Trophoblast cell (in vitro differentiated cells and primary cell): ENCODE results near the gene TFB1M.

ENCODE experiments used
- DNase-seq, 2 donors: peaks; one replicate each; pipeline ENCODE4 v3.0.0-alpha.2; 2016
- H2AFZ ChIP-seq: 2 replicates; pipeline ENCODE4 v1.6.1; 2013; ENCODE audit warnings: low read length, moderate library complexity, mild to moderate bottlenecking; ENCODE audit not compliant: insufficient read depth, poor library complexity
- H2AK5ac ChIP-seq: 2 replicates; pipeline ENCODE4 v1.6.1; 2013; ENCODE audit warnings: mild to moderate bottlenecking, low read length
- H2BK120ac ChIP-seq: 2 replicates; pipeline ENCODE4 v1.6.1; 2013; ENCODE audit warnings: low read length, mild to moderate bottlenecking, moderate library complexity; ENCODE audit not compliant: insufficient read depth, poor library complexity
- H2BK12ac ChIP-seq: 2 replicates; pipeline ENCODE4 v1.6.1; 2013; ENCODE audit warnings: mild to moderate bottlenecking, low read length, moderate library complexity
- H2BK5ac ChIP-seq: 2 replicates; pipeline ENCODE4 v1.6.1; 2013; ENCODE audit warnings: low read length, low read depth, moderate library complexity, mild to moderate bottlenecking; ENCODE audit not compliant: poor library complexity
- H3K14ac ChIP-seq: 2 replicates; pipeline ENCODE4 v1.6.1; 2013; ENCODE audit warnings: mild to moderate bottlenecking, low read length
- H3K18ac ChIP-seq: 2 replicates; pipeline ENCODE4 v1.6.1; 2013; ENCODE audit warnings: mild to moderate bottlenecking, low read length
- H3K23ac ChIP-seq: 2 replicates; pipeline ENCODE4 v1.6.1; 2013; ENCODE audit warnings: low read length
- H3K27ac ChIP-seq: 2 replicates; pipeline ENCODE4 v1.5.1; 2013; ENCODE audit warnings: low read depth, mild to moderate bottlenecking, inconsistent platforms, low read length, moderate library complexity
- H3K27me3 ChIP-seq: 2 replicates; pipeline ENCODE4 v1.6.1; 2013; ENCODE audit warnings: inconsistent platforms, mild to moderate bottlenecking, low read length, moderate library complexity; ENCODE audit not compliant: insufficient read depth
- H3K36me3 ChIP-seq, 2 experiments: 1 replicate in 1 of 2; 2 replicates in 1 of 2; pipeline ENCODE4 v1.6.1; 2013; ENCODE audit warnings: low read length in 2 of 2, mild to moderate bottlenecking in 2 of 2, moderate library complexity in 1 of 2; ENCODE audit not compliant: insufficient read depth in 2 of 2, control insufficient read depth in 1 of 2
- H3K4ac ChIP-seq: 2 replicates; pipeline ENCODE4 v1.6.1; 2013; ENCODE audit warnings: low read depth, mild to moderate bottlenecking, low read length, moderate library complexity
- H3K4me1 ChIP-seq, 2 experiments: 1 replicate in 1 of 2; 2 replicates in 1 of 2; pipeline ENCODE4 v1.6.1; 2013; ENCODE audit warnings: low read length in 2 of 2, mild to moderate bottlenecking in 2 of 2, moderate library complexity in 1 of 2; ENCODE audit not compliant: insufficient read depth in 2 of 2, control insufficient read depth in 1 of 2
- H3K4me2 ChIP-seq: 2 replicates; pipeline ENCODE4 v1.6.1; 2013; ENCODE audit warnings: inconsistent platforms, mild to moderate bottlenecking, low read length, moderate library complexity
- H3K4me3 ChIP-seq: 2 replicates; pipeline ENCODE4 v1.5.1; 2013; ENCODE audit warnings: mild to moderate bottlenecking, low read depth, low read length, inconsistent platforms
- H3K79me1 ChIP-seq: one replicate; pipeline ENCODE4 v1.6.1; 2013; ENCODE audit warnings: low read length
- H3K79me2 ChIP-seq: 2 replicates; pipeline ENCODE4 v1.6.1; 2013; ENCODE audit warnings: low read length, mild to moderate bottlenecking; ENCODE audit not compliant: control insufficient read depth, insufficient read depth, poor library complexity
- H3K9ac ChIP-seq: 2 replicates; pipeline ENCODE4 v1.6.1; 2013; ENCODE audit warnings: mild to moderate bottlenecking, low read length
- H3K9me3 ChIP-seq: 2 replicates; pipeline ENCODE4 v1.6.1; 2013; ENCODE audit warnings: low read depth, mild to moderate bottlenecking, control low read depth, inconsistent platforms, low read length; ENCODE audit not compliant: insufficient read depth
- H4K12ac ChIP-seq: 2 replicates; pipeline ENCODE4 v1.6.1; 2013; ENCODE audit warnings: low read depth, mild to moderate bottlenecking, low read length, moderate library complexity
- H4K8ac ChIP-seq: 2 replicates; pipeline ENCODE4 v1.6.1; 2013; ENCODE audit warnings: low read depth, mild to moderate bottlenecking, low read length, moderate library complexity
- H4K91ac ChIP-seq: one replicate; pipeline ENCODE4 v1.6.1; 2013; ENCODE audit warnings: low read depth, mild to moderate bottlenecking, low read length, moderate library complexity
- WGBS: extraction: QIAGEN DNeasy Blood & Tissue Kit; methylation state at CpG from one replicate; pipeline ENCODE4 v1.1.7; 2013; ENCODE audit warnings: missing lambda C conversion rate; ENCODE audit not compliant: insufficient read length, insufficient coverage; ENCODE audit errors: extremely low coverage; 5-methylcytosine and 5-hydroxymethylcytosine counted together

The TFB1M gene

GRCh38 chr6:155291291-155291690 lies 23.0 kb downstream of the TFB1M start:
- H4K8ac ChIP-seq, result no peak overlapping the region
- no peak overlapping the region for H4K12ac ChIP-seq
- H2BK120ac ChIP-seq, result no peak overlapping the region
- WGBS, result no CpG with 5 or more reads among the region's 3 CpGs
- no peak overlapping the region for H3K23ac ChIP-seq
- no peak overlapping the region for H3K18ac ChIP-seq
- no peak overlapping the region for H4K91ac ChIP-seq
- H3K36me3 ChIP-seq, result peaks cover 5 to 8% of the 10 kb centered on the region in 2 experiments
- H3K4me1 ChIP-seq, result peaks cover 0 to 1% of the 10 kb centered on the region in 2 experiments
- no peaks in the 10 kb centered on the region for H3K79me2 ChIP-seq
- H3K9me3 ChIP-seq, result no peaks in the 10 kb centered on the region
- no peak overlapping the region for H3K14ac ChIP-seq
- no peaks in the 10 kb centered on the region for H3K79me1 ChIP-seq
- H3K4me3 ChIP-seq, result no peak overlapping the region
- no peak overlapping the region for H2AK5ac ChIP-seq
- DNase-seq, result no peak
- H3K27ac ChIP-seq, result no peak overlapping the region
- H2BK5ac ChIP-seq, result no peak overlapping the region
- H2BK12ac ChIP-seq, result no peak overlapping the region
- no peak overlapping the region for H3K4ac ChIP-seq
- no peak overlapping the region for H2AFZ ChIP-seq
- no peak overlapping the region for H3K9ac ChIP-seq
- no peak overlapping the region for H3K4me2 ChIP-seq
- no peaks in the 10 kb centered on the region for H3K27me3 ChIP-seq

- H3K18ac ChIP-seq, result no peak overlapping the region
- no peak overlapping the region for H2BK5ac ChIP-seq
- H3K79me2 ChIP-seq, result no peaks in the 10 kb centered on the region
- no peaks in the 10 kb centered on the region for H3K9me3 ChIP-seq
- no peak overlapping the region for H2BK120ac ChIP-seq
- no peak overlapping the region for H3K14ac ChIP-seq
- H2AK5ac ChIP-seq, result no peak overlapping the region
- H2AFZ ChIP-seq, result no peak overlapping the region
- no peak overlapping the region for H4K12ac ChIP-seq
- WGBS, result no CpG with 5 or more reads among the region's 5 CpGs
- no peak overlapping the region for H3K4me2 ChIP-seq
- H2BK12ac ChIP-seq, result no peak overlapping the region
- peaks cover 5% of the 10 kb centered on the region in 2 experiments for H3K36me3 ChIP-seq
- no peak for DNase-seq
- no peak overlapping the region for H4K91ac ChIP-seq
- peaks cover 0 to 1% of the 10 kb centered on the region in 2 experiments for H3K4me1 ChIP-seq
- no peaks in the 10 kb centered on the region for H3K27me3 ChIP-seq
- H3K23ac ChIP-seq, result no peak overlapping the region
- H3K9ac ChIP-seq, result no peak overlapping the region
- no peak overlapping the region for H3K4ac ChIP-seq
- H3K27ac ChIP-seq, result no peak overlapping the region
- H3K79me1 ChIP-seq, result no peaks in the 10 kb centered on the region
- H3K4me3 ChIP-seq, result no peak overlapping the region
- H4K8ac ChIP-seq, result no peak overlapping the region
These were observed 23.8 kb downstream of the TFB1M start for GRCh38 chr6:155290491-155290890.

GRCh38 chr6:155287762-155288161 lies 26.5 kb downstream of the TFB1M start:
- H2BK12ac ChIP-seq, result no peak overlapping the region
- H4K12ac ChIP-seq, result no peak overlapping the region
- no peak overlapping the region for H2BK5ac ChIP-seq
- H3K4me3 ChIP-seq, result no peak overlapping the region
- no peaks in the 10 kb centered on the region for H3K79me2 ChIP-seq
- H3K4ac ChIP-seq, result no peak overlapping the region
- H2AFZ ChIP-seq, result no peak overlapping the region
- H3K36me3 ChIP-seq, result peaks cover 5 to 9% of the 10 kb centered on the region in 2 experiments
- H4K91ac ChIP-seq, result no peak overlapping the region
- no peak overlapping the region for H3K23ac ChIP-seq
- H3K9ac ChIP-seq, result no peak overlapping the region
- H3K9me3 ChIP-seq, result no peaks in the 10 kb centered on the region
- H3K18ac ChIP-seq, result no peak overlapping the region
- no peaks in the 10 kb centered on the region for H3K4me1 ChIP-seq
- no peak overlapping the region for H3K14ac ChIP-seq
- DNase-seq, result no peak
- no peak overlapping the region for H2AK5ac ChIP-seq
- no peak overlapping the region for H3K4me2 ChIP-seq
- no peak overlapping the region for H3K27ac ChIP-seq
- no peaks in the 10 kb centered on the region for H3K27me3 ChIP-seq
- H3K79me1 ChIP-seq, result no peaks in the 10 kb centered on the region
- WGBS, result no CpG with 5 or more reads among the region's 2 CpGs
- H4K8ac ChIP-seq, result no peak overlapping the region
- H2BK120ac ChIP-seq, result no peak overlapping the region

GRCh38 chr6:155284775-155285174 lies 29.5 kb downstream of the TFB1M start:
- Histone ChIP-seq H3K4ac (no peak overlapping the region), H3K4me3 (no peak overlapping the region), H2BK5ac (no peak overlapping the region), H4K8ac (no peak overlapping the region), H3K79me2 (no peaks in the 10 kb centered on the region), H3K23ac (no peak overlapping the region), H3K79me1 (no peaks in the 10 kb centered on the region), H3K27ac (no peak overlapping the region), H3K14ac (no peak overlapping the region), H3K36me3 (peaks cover 3 to 6% of the 10 kb centered on the region in 2 experiments), H4K12ac (no peak overlapping the region), H3K18ac (no peak overlapping the region), H3K27me3 (no peaks in the 10 kb centered on the region), H2AK5ac (no peak overlapping the region), H4K91ac (no peak overlapping the region), H2AFZ (no peak overlapping the region), H3K9ac (no peak overlapping the region), H3K9me3 (no peaks in the 10 kb centered on the region), H2BK120ac (no peak overlapping the region), H2BK12ac (no peak overlapping the region), H3K4me2 (no peak overlapping the region), H3K4me1 (no peaks in the 10 kb centered on the region)
- WGBS, result no CpG with 5 or more reads among the region's 4 CpGs
- DNase-seq, result no peak
